ENCODE measurements around the gene SLC6A16. TPM values are rescaled to one million over a fixed set of nuclear protein-coding genes. Genes with fewer than 3 reads are reported as not detected.
A peak's percentile ranks its signal among the peaks of the same experiment; 100 is the strongest.
"Not testable (repeated sequence)": the region's sequence is repeated elsewhere in the genome, so short reads cannot be mapped to it uniquely, and the experiment has no call there.

Gene SLC6A16
- total RNA-seq, 1 donor from 2014 or later = 3.5 TPM

DNA sequence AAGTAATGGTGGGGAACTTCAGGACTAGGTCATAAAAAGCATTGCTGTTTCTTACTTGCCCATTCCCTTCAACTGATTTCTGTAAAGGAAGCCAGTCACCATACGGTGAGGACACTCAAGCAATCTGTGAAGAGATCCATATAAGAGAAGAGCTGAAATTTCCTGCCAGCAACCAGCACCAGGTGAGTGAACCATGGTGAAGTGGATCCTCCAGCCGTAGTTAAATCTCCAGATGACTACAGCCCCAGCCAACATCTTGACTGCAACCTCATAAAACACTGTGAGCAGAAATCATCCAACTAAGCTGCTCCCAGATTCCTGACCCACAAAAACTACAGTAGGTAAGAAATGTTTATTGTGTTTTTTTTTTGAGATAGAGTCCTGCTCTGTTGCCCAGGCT lies 3.8 kb upstream of the SLC6A16 start:
- no peak overlapping the region for H3K27ac Mint-ChIP-seq
- H3K27me3 Mint-ChIP-seq = no peaks in the 10 kb centered on the region
- peaks cover 17% of the 10 kb centered on the region for H3K36me3 Mint-ChIP-seq
- TF ChIP-seq, protein P1, sequence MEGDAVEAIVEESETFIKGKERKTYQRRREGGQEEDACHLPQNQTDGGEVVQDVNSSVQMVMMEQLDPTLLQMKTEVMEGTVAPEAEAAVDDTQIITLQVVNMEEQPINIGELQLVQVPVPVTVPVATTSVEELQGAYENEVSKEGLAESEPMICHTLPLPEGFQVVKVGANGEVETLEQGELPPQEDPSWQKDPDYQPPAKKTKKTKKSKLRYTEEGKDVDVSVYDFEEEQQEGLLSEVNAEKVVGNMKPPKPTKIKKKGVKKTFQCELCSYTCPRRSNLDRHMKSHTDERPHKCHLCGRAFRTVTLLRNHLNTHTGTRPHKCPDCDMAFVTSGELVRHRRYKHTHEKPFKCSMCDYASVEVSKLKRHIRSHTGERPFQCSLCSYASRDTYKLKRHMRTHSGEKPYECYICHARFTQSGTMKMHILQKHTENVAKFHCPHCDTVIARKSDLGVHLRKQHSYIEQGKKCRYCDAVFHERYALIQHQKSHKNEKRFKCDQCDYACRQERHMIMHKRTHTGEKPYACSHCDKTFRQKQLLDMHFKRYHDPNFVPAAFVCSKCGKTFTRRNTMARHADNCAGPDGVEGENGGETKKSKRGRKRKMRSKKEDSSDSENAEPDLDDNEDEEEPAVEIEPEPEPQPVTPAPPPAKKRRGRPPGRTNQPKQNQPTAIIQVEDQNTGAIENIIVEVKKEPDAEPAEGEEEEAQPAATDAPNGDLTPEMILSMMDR (conservative IDR thresholded peaks at IDR 0.05) = no peak
- H3K9me3 Mint-ChIP-seq = no peaks in the 10 kb centered on the region
- H3K4me3 Mint-ChIP-seq = no peak overlapping the region
- peaks cover 10% of the 10 kb centered on the region for H3K4me1 Mint-ChIP-seq (ENCODE audit: unreplicated experiment)
- no peak for DNase-seq (ENCODE audit: extremely low spot score, unreplicated experiment)

DNA sequence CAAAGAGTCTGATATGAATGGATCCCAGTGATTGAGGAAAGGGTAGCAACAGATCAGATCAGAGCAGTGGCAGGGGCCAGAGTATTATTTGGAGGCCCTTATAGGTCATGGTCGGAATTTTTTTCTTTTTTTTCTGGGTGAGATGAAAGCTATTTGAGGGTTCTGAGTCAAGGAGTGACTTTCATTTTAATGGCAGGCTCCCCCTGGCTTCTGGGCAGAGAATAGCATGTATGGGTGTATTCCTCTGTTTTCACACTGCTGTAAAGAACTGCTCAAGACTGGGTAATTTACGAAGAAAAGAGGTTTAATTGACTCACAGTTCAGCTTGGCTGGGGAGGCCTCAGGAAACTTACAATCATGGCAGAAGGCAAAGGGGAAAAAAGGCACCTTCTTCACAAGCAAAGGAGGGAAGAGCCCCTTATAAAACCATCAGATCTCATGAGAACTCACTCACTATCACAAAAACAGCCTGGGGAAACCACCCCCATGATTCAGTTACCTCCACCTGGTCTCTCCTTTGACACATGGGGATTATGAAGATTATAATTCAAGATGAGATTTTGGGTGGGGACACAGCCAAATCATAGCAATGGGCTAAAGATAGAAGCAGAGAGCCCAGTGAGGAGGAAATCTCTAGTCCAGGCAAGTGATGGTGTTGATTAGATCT lies 3.0 kb upstream of the SLC6A16 start:
- peaks cover 7% of the 10 kb centered on the region for H3K4me1 Mint-ChIP-seq (ENCODE audit: unreplicated experiment)
- no peak overlapping the region for H3K27ac Mint-ChIP-seq
- peak; percentile 24 for DNase-seq (ENCODE audit: extremely low spot score, unreplicated experiment)
- H3K4me3 Mint-ChIP-seq = no peak overlapping the region
- H3K9me3 Mint-ChIP-seq = peaks cover 6% of the 10 kb centered on the region
- peaks cover 17% of the 10 kb centered on the region for H3K36me3 Mint-ChIP-seq
- no peaks in the 10 kb centered on the region for H3K27me3 Mint-ChIP-seq
- TF ChIP-seq, protein P1 (conservative IDR thresholded peaks at IDR 0.05) = peak; percentile 73

DNA sequence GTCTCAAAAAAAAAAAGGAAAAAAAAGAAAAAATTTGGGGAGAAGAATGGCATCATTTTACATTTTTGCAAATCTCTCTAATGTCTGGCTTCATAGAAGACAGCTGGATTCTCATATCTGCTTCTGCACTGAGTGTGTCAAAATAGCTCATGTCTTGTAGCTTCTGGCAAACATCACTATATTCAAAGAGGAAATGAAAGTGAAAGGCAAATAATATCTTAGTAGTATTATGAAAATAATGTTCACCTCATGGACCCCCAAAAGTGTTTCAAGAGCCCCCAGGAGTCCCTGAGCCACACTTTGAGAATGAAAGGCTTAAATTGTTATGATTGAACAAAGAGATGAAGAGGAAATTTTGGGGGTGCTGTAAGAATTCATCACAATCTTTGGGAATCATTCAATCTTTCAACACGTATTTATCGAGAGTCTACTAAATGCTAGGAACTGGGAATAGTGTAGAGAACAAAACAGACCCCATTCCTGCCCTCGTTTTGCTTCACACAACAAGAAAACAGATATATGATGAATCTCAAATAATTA lies 1.2 kb upstream of the SLC6A16 start:
- H3K27me3 Mint-ChIP-seq = no peaks in the 10 kb centered on the region
- TF ChIP-seq, protein P1 (conservative IDR thresholded peaks at IDR 0.05) = no peak
- H3K36me3 Mint-ChIP-seq = peaks cover 20% of the 10 kb centered on the region
- no peak overlapping the region for H3K27ac Mint-ChIP-seq
- peaks cover 7% of the 10 kb centered on the region for H3K4me1 Mint-ChIP-seq (ENCODE audit: unreplicated experiment)
- no peak overlapping the region for H3K4me3 Mint-ChIP-seq
- H3K9me3 Mint-ChIP-seq = peaks cover 9% of the 10 kb centered on the region
- no peak for DNase-seq (ENCODE audit: extremely low spot score, unreplicated experiment)

DNA sequence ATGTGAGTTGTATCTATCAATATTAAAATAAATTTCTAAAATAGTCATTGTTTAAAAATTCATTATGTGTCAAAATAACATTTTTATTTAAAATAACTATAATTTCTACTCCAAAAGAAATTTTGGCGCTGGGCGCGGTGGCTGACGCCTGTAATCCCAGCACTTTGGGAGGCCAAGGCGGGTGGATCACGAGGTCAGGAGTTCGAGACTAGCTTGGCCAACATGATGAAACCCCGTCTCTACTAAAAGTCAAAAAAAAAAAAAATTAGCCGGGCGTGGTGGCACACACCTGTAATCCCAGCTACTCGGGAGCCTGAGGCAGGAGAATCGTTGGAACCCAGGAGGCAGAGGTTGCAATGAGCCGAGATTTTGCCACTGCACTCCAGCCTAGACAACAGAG lies 765 bp upstream of the SLC6A16 start:
- H3K27ac Mint-ChIP-seq; H3K27me3 Mint-ChIP-seq; H3K9me3 Mint-ChIP-seq; H3K4me3 Mint-ChIP-seq; H3K4me1 Mint-ChIP-seq (ENCODE audit: unreplicated experiment): not testable (repeated sequence)
- peak; percentile 16 for DNase-seq (ENCODE audit: extremely low spot score, unreplicated experiment)
- H3K36me3 Mint-ChIP-seq = peaks cover 22% of the 10 kb centered on the region

DNA sequence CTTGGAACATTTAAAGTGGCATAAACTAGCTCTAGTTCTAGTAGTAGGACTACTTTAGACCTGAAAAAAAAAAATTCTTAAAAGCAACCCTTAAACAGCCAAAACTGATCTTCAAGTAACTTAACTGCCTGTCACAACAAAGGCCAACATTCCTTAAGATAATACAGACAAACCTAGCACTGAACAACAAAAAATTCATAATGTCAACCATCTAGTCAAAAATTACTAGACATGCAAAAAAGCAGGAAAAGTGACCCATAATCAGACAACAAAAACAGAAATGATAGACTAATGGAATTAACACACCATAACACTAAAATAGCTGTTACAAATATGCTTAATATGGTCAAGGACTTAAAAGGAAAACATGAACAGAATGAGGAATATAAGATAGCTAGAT lies 6.7 kb downstream of the SLC6A16 start:
- Mint-ChIP-seq H3K27me3 (no peaks in the 10 kb centered on the region), H3K9me3 (peaks cover 10% of the 10 kb centered on the region), H3K27ac (no peak overlapping the region), H3K4me3 (no peak overlapping the region), H3K36me3 (peaks cover 26% of the 10 kb centered on the region), H3K4me1 (ENCODE audit: unreplicated experiment) (peaks cover 8% of the 10 kb centered on the region)
- TF ChIP-seq, protein P1 (conservative IDR thresholded peaks at IDR 0.05) = no peak
- no peak for DNase-seq (ENCODE audit: extremely low spot score, unreplicated experiment)

DNA sequence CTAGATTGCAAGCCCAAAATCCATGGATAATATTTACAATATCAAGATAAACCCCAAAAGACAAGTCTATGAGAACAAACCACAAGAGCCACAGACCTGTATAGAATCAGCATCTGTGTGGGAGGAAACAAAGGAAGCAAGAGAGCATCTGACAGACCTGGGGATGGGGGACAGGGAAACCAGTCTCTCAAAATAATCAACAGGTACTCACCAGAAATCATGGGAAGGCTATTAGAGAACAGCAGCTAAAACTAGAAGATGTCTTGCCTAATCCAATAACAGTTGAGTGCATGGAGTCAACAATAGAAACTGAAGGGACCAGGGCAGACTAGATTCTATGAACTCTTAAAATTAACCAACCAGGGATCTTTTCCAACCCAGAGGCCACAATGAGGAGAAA lies 8.7 kb downstream of the SLC6A16 start:
- H3K36me3 Mint-ChIP-seq = peaks cover 23% of the 10 kb centered on the region
- TF ChIP-seq, protein P1 (conservative IDR thresholded peaks at IDR 0.05) = no peak

More for the DNA sequence above, 8.7 kb downstream of the SLC6A16 start:
- DNase-seq (ENCODE audit: extremely low spot score, unreplicated experiment) = no peak
- H3K4me1 Mint-ChIP-seq (ENCODE audit: unreplicated experiment) = peaks cover 8% of the 10 kb centered on the region
- peaks cover 4% of the 10 kb centered on the region for H3K9me3 Mint-ChIP-seq
- H3K27ac Mint-ChIP-seq = no peak overlapping the region
- no peaks in the 10 kb centered on the region for H3K27me3 Mint-ChIP-seq
- H3K4me3 Mint-ChIP-seq = no peak overlapping the region

All from type B pancreatic cell (in vitro differentiated cells).